Measurements from ENCODE around the gene MIA2.
"Not testable (repeated sequence)": the region's sequence is repeated elsewhere in the genome, so short reads cannot be mapped to it uniquely, and the experiment has no call there.

MIA2 gene

GRCh38 chr14:39247256-39247655, 13.5 kb downstream of the MIA2 start:
- TF ChIP-seq, protein P1, sequence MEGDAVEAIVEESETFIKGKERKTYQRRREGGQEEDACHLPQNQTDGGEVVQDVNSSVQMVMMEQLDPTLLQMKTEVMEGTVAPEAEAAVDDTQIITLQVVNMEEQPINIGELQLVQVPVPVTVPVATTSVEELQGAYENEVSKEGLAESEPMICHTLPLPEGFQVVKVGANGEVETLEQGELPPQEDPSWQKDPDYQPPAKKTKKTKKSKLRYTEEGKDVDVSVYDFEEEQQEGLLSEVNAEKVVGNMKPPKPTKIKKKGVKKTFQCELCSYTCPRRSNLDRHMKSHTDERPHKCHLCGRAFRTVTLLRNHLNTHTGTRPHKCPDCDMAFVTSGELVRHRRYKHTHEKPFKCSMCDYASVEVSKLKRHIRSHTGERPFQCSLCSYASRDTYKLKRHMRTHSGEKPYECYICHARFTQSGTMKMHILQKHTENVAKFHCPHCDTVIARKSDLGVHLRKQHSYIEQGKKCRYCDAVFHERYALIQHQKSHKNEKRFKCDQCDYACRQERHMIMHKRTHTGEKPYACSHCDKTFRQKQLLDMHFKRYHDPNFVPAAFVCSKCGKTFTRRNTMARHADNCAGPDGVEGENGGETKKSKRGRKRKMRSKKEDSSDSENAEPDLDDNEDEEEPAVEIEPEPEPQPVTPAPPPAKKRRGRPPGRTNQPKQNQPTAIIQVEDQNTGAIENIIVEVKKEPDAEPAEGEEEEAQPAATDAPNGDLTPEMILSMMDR (IDR thresholded peaks at IDR 0.05; ENCODE audit: borderline replicate concordance, control extremely low read depth, extremely low read depth, insufficient read depth, missing control alignments) = no peak
- in situ Hi-C loops (cut with MboI; ENCODE audit: low sequenced_read_pairs, unreplicated experiment) = no loop called here
- DNase-seq (ENCODE audit: low spot score) = no peak

- no peak for DNase-seq (ENCODE audit: low spot score)
- in situ Hi-C loops (cut with MboI; ENCODE audit: low sequenced_read_pairs, unreplicated experiment) = no loop called here
- TF ChIP-seq, protein P1 (IDR thresholded peaks at IDR 0.05; ENCODE audit: borderline replicate concordance, control extremely low read depth, extremely low read depth, insufficient read depth, missing control alignments) = no peak
Observed at GRCh38 chr14:39251547-39251946, 17.8 kb downstream of the MIA2 start.

DNA sequence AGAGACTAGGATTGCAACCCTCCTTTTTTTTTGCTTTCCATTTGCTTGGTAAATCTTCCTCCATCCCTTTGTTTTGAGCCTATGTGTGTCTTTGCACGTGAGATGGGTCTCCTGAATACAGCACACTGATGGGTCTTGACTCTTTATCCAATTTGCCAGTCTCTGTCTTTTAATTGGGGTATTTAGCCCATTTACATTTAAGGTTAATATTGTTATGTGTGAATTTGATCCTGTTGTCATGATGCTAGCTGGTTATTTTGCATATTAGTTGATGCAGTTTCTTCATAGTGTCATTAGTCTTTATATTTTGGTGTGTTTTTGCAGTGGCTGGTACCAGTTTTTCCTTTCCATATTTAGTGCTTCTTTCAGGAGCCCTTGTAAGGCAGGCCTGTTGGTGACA, 23.7 kb downstream of the MIA2 start:
- in situ Hi-C loops (cut with MboI; ENCODE audit: low sequenced_read_pairs, unreplicated experiment); DNase-seq (ENCODE audit: low spot score): not testable (repeated sequence)

DNA sequence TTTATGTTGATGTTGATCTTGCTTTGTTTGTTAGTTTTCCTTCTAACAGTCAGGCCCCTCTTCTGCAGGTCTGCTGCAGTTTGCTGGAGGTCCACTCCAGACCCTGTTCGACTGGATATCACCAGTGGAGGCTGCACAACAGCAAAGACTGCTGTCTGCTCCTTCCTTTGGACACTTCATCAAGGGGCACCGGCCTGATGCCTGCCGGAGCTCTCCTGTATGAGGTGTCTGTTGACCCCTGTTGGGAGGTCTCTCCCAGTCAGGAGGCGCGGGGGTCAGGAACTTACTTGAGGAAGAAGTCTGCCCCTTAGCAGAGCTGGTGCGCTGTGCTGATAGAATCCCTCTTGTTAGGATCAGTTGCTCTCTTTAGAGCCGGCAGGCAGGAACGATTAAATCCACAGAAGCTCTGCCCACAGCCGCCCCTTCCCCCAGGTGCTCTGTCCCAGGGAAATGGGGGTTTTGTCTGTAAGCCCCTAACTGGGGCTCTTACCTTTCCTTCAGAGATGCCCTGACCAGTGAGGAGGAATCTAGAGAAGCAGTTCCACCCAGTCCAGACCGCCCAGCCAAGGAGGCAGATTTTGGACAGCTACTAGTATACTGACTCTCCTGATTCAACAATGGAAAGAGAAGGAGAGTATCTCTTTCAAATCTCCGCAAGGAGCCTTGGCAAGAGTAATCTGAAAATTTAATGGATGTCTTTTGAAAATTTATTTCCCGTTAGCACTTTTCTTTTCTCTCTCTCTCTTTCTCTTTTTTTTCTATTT, 25.2 kb downstream of the MIA2 start:
- DNase-seq (ENCODE audit: low spot score) = no peak
- in situ Hi-C loops (cut with MboI; ENCODE audit: low sequenced_read_pairs, unreplicated experiment) = no loop called here
- TF ChIP-seq, protein P1 (IDR thresholded peaks at IDR 0.05; ENCODE audit: borderline replicate concordance, control extremely low read depth, extremely low read depth, insufficient read depth, missing control alignments) = no peak

DNA sequence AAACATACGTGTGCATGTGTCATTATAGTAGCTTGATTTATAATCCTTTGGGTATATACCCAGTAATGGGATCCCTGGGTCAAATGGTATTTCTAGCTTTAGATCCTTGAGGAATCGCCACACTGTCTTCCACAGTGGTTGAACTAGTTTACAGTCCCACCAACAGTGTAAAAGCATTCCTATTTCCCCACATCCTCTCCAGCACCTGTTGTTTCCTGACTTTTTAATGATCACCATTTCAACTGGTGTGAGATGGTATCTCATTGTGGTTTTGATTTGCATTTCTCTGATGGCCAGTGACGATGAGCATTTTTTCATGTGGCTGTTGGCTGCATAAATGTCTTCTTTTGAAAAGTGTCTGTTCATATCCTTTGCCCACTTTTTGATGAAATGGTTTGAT, 26.4 kb downstream of the MIA2 start:
- DNase-seq (ENCODE audit: low spot score); in situ Hi-C loops (cut with MboI; ENCODE audit: low sequenced_read_pairs, unreplicated experiment): not testable (repeated sequence)

DNA sequence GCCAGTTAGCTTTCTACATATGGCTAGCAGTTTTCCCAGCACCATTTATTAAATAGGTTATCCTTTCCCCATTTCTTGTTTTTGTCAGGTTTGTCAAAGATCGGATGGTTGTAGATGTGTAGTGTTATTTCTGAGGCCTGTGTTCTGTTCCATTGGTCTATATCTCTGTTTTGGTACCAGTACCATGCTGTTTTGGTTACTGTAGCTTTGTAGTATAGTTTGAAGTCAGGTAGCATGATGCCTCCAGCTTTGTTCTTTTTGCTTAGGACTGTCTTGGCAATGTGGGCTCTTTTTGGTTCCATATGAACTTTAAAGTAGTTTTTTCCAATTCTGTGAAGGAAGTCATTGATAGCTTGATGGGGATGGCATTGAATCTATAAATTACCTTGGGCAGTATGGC, 28.5 kb downstream of the MIA2 start:
- DNase-seq (ENCODE audit: low spot score); in situ Hi-C loops (cut with MboI; ENCODE audit: low sequenced_read_pairs, unreplicated experiment): not testable (repeated sequence)

- in situ Hi-C loops (cut with MboI; ENCODE audit: low sequenced_read_pairs, unreplicated experiment) = no loop called here
- TF ChIP-seq, protein P1 (IDR thresholded peaks at IDR 0.05; ENCODE audit: borderline replicate concordance, control extremely low read depth, extremely low read depth, insufficient read depth, missing control alignments) = no peak
- DNase-seq (ENCODE audit: low spot score) = no peak
Observed at GRCh38 chr14:39264057-39264456, 30.3 kb downstream of the MIA2 start.

DNA sequence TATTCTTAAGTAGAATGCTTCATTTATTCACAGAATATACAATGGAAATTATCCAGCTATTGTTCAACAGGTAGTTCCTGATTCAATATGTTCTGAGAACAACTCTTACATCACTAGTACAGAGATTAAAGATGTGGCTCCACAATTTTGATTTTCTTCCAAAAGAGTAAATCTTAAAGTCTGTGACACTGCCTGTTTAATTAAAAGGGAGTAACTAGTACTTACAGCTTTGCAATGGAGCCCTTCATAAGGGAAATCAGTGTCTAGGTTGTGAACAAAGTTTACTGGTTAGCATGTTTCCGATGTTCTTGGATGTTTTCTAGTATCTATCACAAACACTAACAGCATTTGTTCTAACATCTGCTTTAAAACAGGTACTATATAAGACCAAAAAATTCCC, 30.8 kb downstream of the MIA2 start:
- in situ Hi-C loops (cut with MboI; ENCODE audit: low sequenced_read_pairs, unreplicated experiment) = no loop called here
- TF ChIP-seq, protein P1 (IDR thresholded peaks at IDR 0.05; ENCODE audit: borderline replicate concordance, control extremely low read depth, extremely low read depth, insufficient read depth, missing control alignments) = no peak
- no peak for DNase-seq (ENCODE audit: low spot score)
